Neural progenitor cell (in vitro differentiated cells): ENCODE data around the gene MAPK9. TPM values are rescaled to one million over a fixed set of nuclear protein-coding genes. Genes with fewer than 3 reads are reported as not detected.
A peak's percentile ranks its signal among the peaks of the same experiment; 100 is the strongest.

Experiments
- DNase-seq: peaks from one replicate; pipeline ENCODE4 v3.0.0-alpha.2; 2016; ENCODE audit warnings: low spot score
- H2AFZ ChIP-seq: fragments of 200-600 bp; sonication (generic); replicated peaks from 2 replicates; pipeline ENCODE4 v1.6.1; 2016; ENCODE audit warnings: antibody characterized with exemption
- H3F3A ChIP-seq: fragments of 200-600 bp; sonication (generic); 2 replicates; pipeline ENCODE4 v1.6.1; 2016; ENCODE audit warnings: antibody characterized with exemption, low read depth
- H3K27ac ChIP-seq: fragments of 200-600 bp; sonication (generic); 2 replicates; pipeline ENCODE4 v1.5.1; 2016; ENCODE audit warnings: mild to moderate bottlenecking
- H3K27me3 ChIP-seq: fragments of 200-600 bp; sonication (generic); 2 replicates; pipeline ENCODE4 v1.6.1; 2016; ENCODE audit warnings: mild to moderate bottlenecking, moderate library complexity
- H3K36me3 ChIP-seq: fragments of 200-600 bp; sonication (generic); 2 replicates; pipeline ENCODE4 v1.5.1; 2016
- H3K4me1 ChIP-seq: fragments of 200-600 bp; sonication (generic); 2 replicates; pipeline ENCODE4 v1.6.1; 2016; ENCODE audit warnings: mixed run types
- H3K4me2 ChIP-seq: fragments of 200-600 bp; sonication (generic); 2 replicates; pipeline ENCODE4 v1.6.1; 2016
- H3K4me3 ChIP-seq: fragments of 200-600 bp; sonication (generic); 2 replicates; pipeline ENCODE4 v1.5.1; 2016
- H3K79me2 ChIP-seq: fragments of 200-600 bp; sonication (generic); 2 replicates; pipeline ENCODE4 v1.6.1; 2016; ENCODE audit warnings: low read depth
- H3K9ac ChIP-seq: fragments of 200-600 bp; sonication (generic); 2 replicates; pipeline ENCODE4 v1.6.1; 2016
- H3K9me3 ChIP-seq: fragments of 200-600 bp; sonication (generic); 2 replicates; pipeline ENCODE4 v1.5.1; 2016; ENCODE audit warnings: low read depth
- H4K20me1 ChIP-seq: fragments of 200-600 bp; sonication (generic); 2 replicates; pipeline ENCODE4 v1.6.1; 2016; ENCODE audit warnings: low read depth
- H3K27ac Mint-ChIP-seq: 3 replicates; pipeline ENCODE4 v1.8.0; 2021; ENCODE audit warnings: mixed read lengths
- H3K27me3 Mint-ChIP-seq: 2 replicates; pipeline ENCODE4 v1.8.0; 2022; ENCODE audit warnings: low read depth, mild to moderate bottlenecking, inconsistent platforms, moderate library complexity, mixed read lengths; ENCODE audit not compliant: insufficient read depth
- H3K36me3 Mint-ChIP-seq: 3 replicates; pipeline ENCODE4 v1.8.0; 2021; ENCODE audit warnings: mixed read lengths
- H3K4me1 Mint-ChIP-seq: 3 replicates; pipeline ENCODE4 v1.8.0; 2021; ENCODE audit warnings: mixed read lengths
- H3K4me3 Mint-ChIP-seq: 3 replicates; pipeline ENCODE4 v1.8.0; 2021; ENCODE audit warnings: mild to moderate bottlenecking, moderate library complexity, mixed read lengths
- H3K9me3 Mint-ChIP-seq: 3 replicates; pipeline ENCODE4 v1.8.0; 2020; ENCODE audit warnings: mixed read lengths
- CTCF ChIP-seq: fragments of 200-600 bp; sonication (generic); IDR thresholded peaks from 2 replicates; pipeline ENCODE4 v1.5.1; 2017; ENCODE audit warnings: antibody characterized with exemption, mild to moderate bottlenecking
- EZH2 ChIP-seq: fragments of 200-600 bp; sonication (generic); IDR thresholded peaks from 2 replicates; pipeline ENCODE4 v1.6.1; 2017; ENCODE audit warnings: antibody characterized with exemption, mild to moderate bottlenecking, moderate library complexity
- EZH2phosphoT487 ChIP-seq: fragments of 200-600 bp; sonication (generic); IDR thresholded peaks from 2 replicates; pipeline ENCODE4 v1.6.1; 2017; ENCODE audit warnings: antibody characterized with exemption
- total RNA-seq: library from RNA; depleted of rRNA; stranded (reverse); fragments of >200 nt; gene quantifications from 2 replicates; pipeline ENCODE4 v1.2.3, GENCODE V29; 2015; ENCODE audit warnings: low replicate concordance

MAPK9 gene
- total RNA-seq, 1 donor from 2014 or later: 40.6 TPM

- peaks cover 5% of the 10 kb centered on the region for H3K27me3 Mint-ChIP-seq
- no peak overlapping the region for H3K4me3 Mint-ChIP-seq
- H3K9me3 Mint-ChIP-seq: no peaks in the 10 kb centered on the region
- no peaks in the 10 kb centered on the region for H3K4me1 Mint-ChIP-seq
- H3K36me3 Mint-ChIP-seq: peaks cover 18% of the 10 kb centered on the region
- H3K4me2 ChIP-seq: no peak overlapping the region
- no peaks in the 10 kb centered on the region for H3K79me2 ChIP-seq
- H3F3A ChIP-seq: no peaks in the 10 kb centered on the region
- H3K36me3 ChIP-seq: no peaks in the 10 kb centered on the region
- no peak overlapping the region for H3K27ac ChIP-seq
- no peak overlapping the region for H3K4me3 ChIP-seq
- peak; percentile 56 for DNase-seq
- no peak overlapping the region for H2AFZ ChIP-seq
- H3K27me3 ChIP-seq: no peaks in the 10 kb centered on the region
- no peaks in the 10 kb centered on the region for H4K20me1 ChIP-seq
- H3K9me3 ChIP-seq: no peaks in the 10 kb centered on the region
- TF ChIP-seq EZH2 (no peak), CTCF (peak; percentile 92)
- no peak overlapping the region for H3K9ac ChIP-seq
- no peaks in the 10 kb centered on the region for H3K4me1 ChIP-seq
- no peak overlapping the region for H3K27ac Mint-ChIP-seq
Measured at GRCh38 chr5:180315762-180316212, 23.9 kb upstream of the MAPK9 start.

- no peaks in the 10 kb centered on the region for H3K79me2 ChIP-seq
- no peaks in the 10 kb centered on the region for H3K27me3 ChIP-seq
- no peak overlapping the region for H2AFZ ChIP-seq
- no peaks in the 10 kb centered on the region for H3K9me3 Mint-ChIP-seq
- no peak overlapping the region for H3K4me3 Mint-ChIP-seq
- TF ChIP-seq EZH2phosphoT487 (no peak), CTCF (no peak), EZH2 (no peak)
- H3K27ac Mint-ChIP-seq: no peak overlapping the region
- no peak for DNase-seq
- H3K4me1 Mint-ChIP-seq: no peaks in the 10 kb centered on the region
- H3K36me3 ChIP-seq: no peaks in the 10 kb centered on the region
- H3K9ac ChIP-seq: no peak overlapping the region
- H3K4me2 ChIP-seq: no peak overlapping the region
- peaks cover 5% of the 10 kb centered on the region for H3K27me3 Mint-ChIP-seq
- no peak overlapping the region for H3K4me3 ChIP-seq
- peaks cover 10% of the 10 kb centered on the region for H3K36me3 Mint-ChIP-seq
- H3F3A ChIP-seq: no peaks in the 10 kb centered on the region
- H3K9me3 ChIP-seq: no peaks in the 10 kb centered on the region
- H4K20me1 ChIP-seq: no peaks in the 10 kb centered on the region
- H3K27ac ChIP-seq: no peak overlapping the region
- no peaks in the 10 kb centered on the region for H3K4me1 ChIP-seq
Measured at GRCh38 chr5:180313677-180314505, 22.0 kb upstream of the MAPK9 start.

GRCh38 chr5:180311216-180311615 lies 19.3 kb upstream of the MAPK9 start:
- H3K36me3 ChIP-seq: no peaks in the 10 kb centered on the region
- no peak overlapping the region for H2AFZ ChIP-seq
- no peak overlapping the region for H3K9ac ChIP-seq
- H3K79me2 ChIP-seq: no peaks in the 10 kb centered on the region
- no peak overlapping the region for H3K4me2 ChIP-seq
- H3K9me3 Mint-ChIP-seq: no peaks in the 10 kb centered on the region
- H3K4me3 Mint-ChIP-seq: no peak overlapping the region
- H3K4me1 ChIP-seq: no peaks in the 10 kb centered on the region
- no peak overlapping the region for H3K27ac ChIP-seq
- H3K4me1 Mint-ChIP-seq: no peaks in the 10 kb centered on the region
- no peaks in the 10 kb centered on the region for H4K20me1 ChIP-seq
- H3K27ac Mint-ChIP-seq: peak overlapping the region; percentile 42
- H3K36me3 Mint-ChIP-seq: peaks cover 12% of the 10 kb centered on the region
- H3F3A ChIP-seq: no peaks in the 10 kb centered on the region
- no peak for DNase-seq
- H3K27me3 Mint-ChIP-seq: peaks cover 5% of the 10 kb centered on the region
- no peak overlapping the region for H3K4me3 ChIP-seq
- H3K27me3 ChIP-seq: no peaks in the 10 kb centered on the region
- H3K9me3 ChIP-seq: no peaks in the 10 kb centered on the region
- no peak for TF ChIP-seq EZH2phosphoT487

GRCh38 chr5:180306796-180307195 lies 14.9 kb upstream of the MAPK9 start:
- peaks cover 16% of the 10 kb centered on the region for H3K36me3 Mint-ChIP-seq

More at GRCh38 chr5:180306796-180307195, 14.9 kb upstream of the MAPK9 start:
- Histone ChIP-seq H3K9ac (no peak overlapping the region), H3K4me2 (no peak overlapping the region), H4K20me1 (no peaks in the 10 kb centered on the region), H3K27ac (no peak overlapping the region), H3K4me3 (no peak overlapping the region), H3F3A (no peaks in the 10 kb centered on the region), H3K36me3 (no peaks in the 10 kb centered on the region), H2AFZ (no peak overlapping the region), H3K4me1 (no peaks in the 10 kb centered on the region), H3K79me2 (no peaks in the 10 kb centered on the region), H3K9me3 (no peaks in the 10 kb centered on the region), H3K27me3 (no peaks in the 10 kb centered on the region)
- no peaks in the 10 kb centered on the region for H3K9me3 Mint-ChIP-seq
- no peak overlapping the region for H3K27ac Mint-ChIP-seq
- peaks cover 2% of the 10 kb centered on the region for H3K27me3 Mint-ChIP-seq
- H3K4me1 Mint-ChIP-seq: no peaks in the 10 kb centered on the region
- TF ChIP-seq CTCF (no peak), EZH2 (no peak), EZH2phosphoT487 (no peak)
- DNase-seq: no peak
- no peak overlapping the region for H3K4me3 Mint-ChIP-seq
